GM18505 (cell line): ENCODE data around the gene GRIK3.

Source experiments
- ATAC-seq: cut with Tn5 transposase; IDR thresholded peaks from one replicate; pipeline ENCODE4 v1.9.1; 2021; ENCODE audit not compliant: unreplicated experiment
- POLR2A ChIP-seq: IDR thresholded peaks from 4 replicates; pipeline ENCODE4 v1.6.1; 2011; ENCODE audit warnings: borderline replicate concordance; ENCODE audit not compliant: insufficient read depth, insufficient read length; ENCODE audit errors: extremely low read depth

The GRIK3 gene

GRCh38 chr1:36965275-36966159 lies 68.8 kb downstream of the GRIK3 start:
- no peak for TF ChIP-seq POLR2A
- no peak for ATAC-seq

- ATAC-seq = no peak
- no peak for TF ChIP-seq POLR2A
Measured at GRCh38 chr1:36964830-36965229, 69.5 kb downstream of the GRIK3 start.

- no peak for TF ChIP-seq POLR2A
- no peak for ATAC-seq
Measured at GRCh38 chr1:36963006-36963405, 71.3 kb downstream of the GRIK3 start.

- no peak for ATAC-seq
- no peak for TF ChIP-seq POLR2A
Measured at GRCh38 chr1:36961062-36961615, 73.2 kb downstream of the GRIK3 start.

- no peak for TF ChIP-seq POLR2A
- no peak for ATAC-seq
Measured at GRCh38 chr1:36956570-36956969, 77.7 kb downstream of the GRIK3 start.

- no peak for TF ChIP-seq POLR2A
- no peak for ATAC-seq
Measured at GRCh38 chr1:36955016-36955415, 79.3 kb downstream of the GRIK3 start.

- no peak for TF ChIP-seq POLR2A
- ATAC-seq = no peak
Measured at GRCh38 chr1:36953061-36953460, 81.3 kb downstream of the GRIK3 start.

- TF ChIP-seq POLR2A = no peak
- ATAC-seq = no peak
Measured at GRCh38 chr1:36951761-36952160, 82.6 kb downstream of the GRIK3 start.

GRCh38 chr1:36951292-36951750 lies 83.0 kb downstream of the GRIK3 start:
- no peak for TF ChIP-seq POLR2A
- ATAC-seq = no peak

GRCh38 chr1:36950604-36951291 lies 83.6 kb downstream of the GRIK3 start:
- no peak for TF ChIP-seq POLR2A
- ATAC-seq = no peak

- ATAC-seq = no peak
- no peak for TF ChIP-seq POLR2A
Measured at GRCh38 chr1:36948606-36949005, 85.7 kb downstream of the GRIK3 start.

- TF ChIP-seq POLR2A = no peak
- no peak for ATAC-seq
Measured at GRCh38 chr1:36948147-36948546, 86.2 kb downstream of the GRIK3 start.

GRCh38 chr1:36947384-36947783 lies 86.9 kb downstream of the GRIK3 start:
- no peak for ATAC-seq
- no peak for TF ChIP-seq POLR2A
